K562 (cell line): ENCODE measurements around the gene GPC3. TPM values are rescaled to one million over a fixed set of nuclear protein-coding genes. Genes with fewer than 3 reads are reported as not detected.

ENCODE experiments used
- ATAC-seq: fragments of 200-7000 bp; cut with Tn5 transposase; 3 replicates; pipeline ENCODE4 v1.9.1; 2020; ENCODE audit warnings: moderate library complexity
- BruUV-seq: library from RNA; stranded (reverse); fragments of 400-500 nt; replicated peaks from 2 replicates; lab custom pipeline; 2021; lab: Mats Ljungman, UMichigan
- CTCF ChIA-PET: fragments of 300-600 bp; formaldehyde crosslinking; extraction: SDS; loops from one replicate; lab custom pipeline; 2021; ENCODE audit warnings: low intra/inter-chr PET ratio; lab: Yijun Ruan, JAX
- POLR2A ChIA-PET: fragments of 300-600, 350-650 bp; sonication (Branson Sonifier 250); formaldehyde crosslinking; extraction: SDS; loops from one replicate; lab custom pipeline; 2021; ENCODE audit warnings: antibody characterized with exemption, inconsistent platforms; lab: Yijun Ruan, JAX
- DNase-seq, 4 experiments: peaks; one replicate each; pipeline versions ENCODE4 v3.0.0 to v3.0.0-alpha.2; 2011 to 2018; ENCODE audit warnings: low spot score in 3 of 4, mixed read lengths in 3 of 4; ENCODE audit errors: extremely low read depth in 1 of 4
- FAIRE-seq: peaks from 2 replicates; lab custom pipeline; 2011; peaks lifted over from hg19 to GRCh38; lab: Jason Lieb, UNC
- H2AFZ ChIP-seq: 2 replicates; pipeline ENCODE4 v1.6.0; 2011; ENCODE audit warnings: low read depth, low read length, control low read depth, inconsistent platforms
- H3K27ac ChIP-seq: fragments of 200-600 bp; 3 replicates; pipeline ENCODE4 v1.8.0; 2011; ENCODE audit warnings: low read depth, mild to moderate bottlenecking, control low read depth, inconsistent platforms, low read length, moderate library complexity, mixed read lengths; ENCODE audit errors: extremely low read depth
- H3K27me3 ChIP-seq, 2 experiments: fragments of 300-600 bp in 1 of 2; 2 replicates in 1 of 2; 3 replicates in 1 of 2; pipeline versions ENCODE4 v1.6.0 to v1.8.0; 2011; ENCODE audit warnings: inconsistent platforms in 2 of 2, low read length in 2 of 2, mild to moderate bottlenecking in 1 of 2, mixed read lengths in 1 of 2, moderate library complexity in 1 of 2; ENCODE audit not compliant: control insufficient read depth in 2 of 2, insufficient read depth in 2 of 2
- H3K36me3 ChIP-seq: fragments of 300-600 bp; 3 replicates; pipeline ENCODE4 v1.8.0; 2011; ENCODE audit warnings: mild to moderate bottlenecking, low read length, inconsistent platforms; ENCODE audit not compliant: control insufficient read depth, insufficient read depth
- H3K4me1 ChIP-seq, 2 experiments: fragments of 200-600 bp in 1 of 2; replicated peaks in 1 of 2; 2 replicates in 1 of 2; 3 replicates in 1 of 2; pipeline versions ENCODE4 v1.5.1 to v1.8.0; 2011; ENCODE audit warnings: inconsistent platforms in 2 of 2, low read length in 2 of 2, mild to moderate bottlenecking in 1 of 2, mixed read lengths in 1 of 2, moderate library complexity in 1 of 2; ENCODE audit not compliant: control insufficient read depth in 2 of 2, insufficient read depth in 2 of 2
- H3K4me2 ChIP-seq: 2 replicates; pipeline ENCODE4 v1.6.1; 2011; ENCODE audit warnings: low read length, control low read depth, inconsistent platforms, mixed read lengths; ENCODE audit not compliant: insufficient read depth
- H3K4me3 ChIP-seq: fragments of 200-600 bp; sonication (generic), shearing (Covaris generic); 2 replicates; pipeline ENCODE4 v1.5.1; 2016; ENCODE audit warnings: control low read depth, inconsistent platforms
- H3K79me2 ChIP-seq: fragments of 200-600 bp; 3 replicates; pipeline ENCODE4 v1.8.0; 2011; ENCODE audit warnings: low read length, inconsistent platforms; ENCODE audit not compliant: control insufficient read depth, insufficient read depth
- H3K9ac ChIP-seq, 2 experiments: 2 replicates each; pipeline versions ENCODE4 v1.6.0 to v1.6.1; 2011; ENCODE audit warnings: low read depth in 2 of 2, low read length in 2 of 2, control low read depth in 1 of 2, inconsistent platforms in 1 of 2, mild to moderate bottlenecking in 1 of 2, mixed read lengths in 1 of 2; ENCODE audit not compliant: insufficient read depth in 1 of 2
- H3K9me1 ChIP-seq: one replicate; pipeline ENCODE4 v1.6.0; 2011; ENCODE audit warnings: inconsistent platforms, mild to moderate bottlenecking, low read length, moderate library complexity; ENCODE audit not compliant: control insufficient read depth, insufficient read depth
- H3K9me3 ChIP-seq: replicated peaks from 2 replicates; pipeline ENCODE4 v1.5.1; 2011; ENCODE audit warnings: low read depth, low read length, inconsistent platforms; ENCODE audit not compliant: control insufficient read depth, insufficient read depth
- H4K20me1 ChIP-seq: replicated peaks from 2 replicates; pipeline ENCODE4 v1.6.1; 2011; ENCODE audit warnings: low read length, inconsistent platforms, mixed read lengths; ENCODE audit not compliant: control insufficient read depth, insufficient read depth
- CEBPB ChIP-seq: fragments of 450-650 bp; IDR thresholded peaks from 2 replicates; pipeline ENCODE4 v1.6.1; 2016; ENCODE audit warnings: missing genetic modification characterization, missing compliant biosample characterization
- MAFG ChIP-seq: fragments of 450-650 bp; conservative IDR thresholded peaks from 2 replicates; pipeline ENCODE4 v1.6.1; 2016; ENCODE audit warnings: missing genetic modification characterization, missing compliant biosample characterization
- POLR2G ChIP-seq: fragments of 200-400 bp; formaldehyde crosslinking; IDR thresholded peaks from 2 replicates; pipeline ENCODE4 v1.6.1; 2017; ENCODE audit warnings: low read depth, mild to moderate bottlenecking, antibody characterized with exemption, low read length, moderate library complexity
- RFX1 ChIP-seq: fragments of 450-650 bp; IDR thresholded peaks from 2 replicates; pipeline ENCODE4 v1.6.1; 2016; ENCODE audit warnings: mild to moderate bottlenecking, moderate library complexity
- SMARCA4 ChIP-seq: fragments of 450-650 bp; IDR thresholded peaks from 2 replicates; pipeline ENCODE4 v1.6.1; 2016
- SRF ChIP-seq, 2 experiments: fragments of 250-450, 450-650 bp in 1 of 2; sonication (Bioruptor Pico) in 1 of 2; sonication (generic) in 1 of 2; formaldehyde crosslinking; IDR thresholded peaks; 2 replicates each; pipeline versions ENCODE4 v1.5.0 to v1.5.1; 2020 to 2022; ENCODE audit warnings: mild to moderate bottlenecking in 1 of 2, missing genetic modification reagents in 1 of 2
- TEAD1 ChIP-seq, 2 experiments: fragments of 450-650 bp in 1 of 2; sonication (generic) in 1 of 2; formaldehyde crosslinking; IDR thresholded peaks; 2 replicates each; pipeline versions ENCODE4 v1.4.0 to v1.8.0; 2020 to 2022; ENCODE audit warnings: mild to moderate bottlenecking in 2 of 2, missing genetic modification reagents in 1 of 2
- TEAD4 ChIP-seq, 2 experiments: sonication (generic) in 1 of 2; formaldehyde crosslinking in 1 of 2; IDR thresholded peaks; 2 replicates each; pipeline versions ENCODE4 v1.6.1 to v1.8.0; 2012 to 2022; ENCODE audit warnings: borderline replicate concordance in 1 of 2, inconsistent platforms in 1 of 2, low read length in 1 of 2, mild to moderate bottlenecking in 1 of 2, missing genetic modification reagents in 1 of 2
- TFAM ChIP-seq: fragments of 250-450 bp; sonication (Bioruptor Pico); conservative IDR thresholded peaks from 2 replicates; pipeline ENCODE4 v1.5.0; 2021; ENCODE audit warnings: mild to moderate bottlenecking, moderate library complexity
- ZNF232 ChIP-seq: sonication (generic); formaldehyde crosslinking; IDR thresholded peaks from 2 replicates; pipeline ENCODE4 v1.8.0; 2022; ENCODE audit warnings: mild to moderate bottlenecking, missing genetic modification reagents
- ZNF561 ChIP-seq: fragments of 450-650 bp; formaldehyde crosslinking; conservative IDR thresholded peaks from 2 replicates; pipeline ENCODE4 v1.4.0; 2020; ENCODE audit warnings: mild to moderate bottlenecking, moderate library complexity
- WGBS: fragments of 100-300 bp; shearing (Covaris generic); methylation state at CpG from one replicate; pipeline ENCODE4 v1.1.6; 2016; ENCODE audit warnings: low coverage, mixed read lengths; ENCODE audit not compliant: insufficient coverage; ENCODE audit errors: missing lambda C conversion rate; 5-methylcytosine and 5-hydroxymethylcytosine counted together
- in situ Hi-C: fragments of 300-500 bp; cut with MboI; formaldehyde crosslinking; loops from 4 replicates; pipeline ENCODE4 v1.15.0; 2018; ENCODE audit warnings: inconsistent platforms, mixed read lengths
- intact Hi-C: fragments of 100-400 bp; cut with micrococcal nuclease; formaldehyde crosslinking; loops from 2 replicates; pipeline ENCODE4 v1.14.2; 2022
- polyA plus RNA-seq, 8 experiments: library from polyadenylated mRNA; depleted of rRNA in 4 of 8; stranded (reverse) in 5 of 8; unstranded in 3 of 8; fragments of >200 nt; fragmentation: Nextera tagmentation in 2 of 8; fragmentation: Illumina TruSeq in 1 of 8; extraction: Ambion mirVana in 2 of 8; extraction: Trizol in 1 of 8; gene quantifications; 2 replicates each; pipeline versions ENCODE4 v1.2.1 to v1.2.3, GENCODE V29; 2011 to 2014; ENCODE audit warnings: inconsistent platforms in 1 of 8, missing spikeins in 1 of 8
- total RNA-seq, 7 experiments: library from RNA; depleted of rRNA in 6 of 7; stranded (reverse); fragments of >200 nt in 6 of 7; fragmentation: Illumina TruSeq in 2 of 7; extraction: Trizol in 2 of 7; gene quantifications; 2 replicates each; pipeline versions ENCODE4 v1.2.1 to v1.2.3, GENCODE V29; 2011 to 2021; ENCODE audit warnings: low replicate concordance in 1 of 7
- TF ChIP-seq, protein P1 (sequence below): fragments of 450-650 bp; IDR thresholded peaks from 2 replicates; pipeline ENCODE4 v1.7.0; 2016; ENCODE audit warnings: borderline replicate concordance
- TF ChIP-seq, protein P2 (sequence below): sonication (generic); formaldehyde crosslinking; IDR thresholded peaks from 2 replicates; pipeline ENCODE4 v1.8.0; 2022; ENCODE audit warnings: missing genetic modification reagents, mild to moderate bottlenecking, borderline replicate concordance

Gene GPC3
- total and polyA plus RNA-seq, 9 of the 15 experiments (the other 6 are each of a cell fraction or from before 2014, with no cell fraction given) = 0.42 TPM; not detected in 8

DNA sequence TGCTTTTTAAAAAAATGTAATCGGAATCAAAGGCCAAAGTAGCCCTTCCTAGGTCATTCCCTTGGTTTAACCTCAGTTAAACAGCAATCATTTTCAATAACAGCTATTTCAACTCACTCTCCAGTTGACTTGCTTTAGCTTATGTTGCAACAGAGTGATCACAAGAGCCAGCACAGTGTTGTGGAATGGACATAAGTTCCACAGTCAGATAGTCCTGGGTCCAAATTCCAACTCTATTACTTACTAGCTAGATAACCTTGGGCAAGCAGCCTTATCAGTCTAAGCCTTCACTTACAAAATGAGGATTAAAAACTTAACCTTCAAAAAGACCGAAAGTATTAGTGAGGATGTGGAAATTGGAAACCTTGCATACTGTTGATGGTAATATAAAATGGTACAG, 9.2 kb upstream of the GPC3 start:
- Histone ChIP-seq H2AFZ (no peak overlapping the region), H3K36me3 (no peaks in the 10 kb centered on the region), H3K27ac (no peak overlapping the region), H3K27me3 (no peaks in the 10 kb centered on the region), H3K4me3 (no peak overlapping the region), H3K4me2 (no peak overlapping the region), H3K9me1 (no peaks in the 10 kb centered on the region), H3K79me2 (no peaks in the 10 kb centered on the region), H4K20me1 (no peaks in the 10 kb centered on the region), H3K4me1 (no peaks in the 10 kb centered on the region), H3K9me3 (no peaks in the 10 kb centered on the region), H3K9ac (no peak overlapping the region)
- ChIA-PET CTCF (no interaction called here), POLR2A (interaction anchor here (0.7 kb wide), 1 partner anchor 1303 kb away, joined by 3 read pairs; no protein-coding TSS in a partner anchor)
- in situ Hi-C loops (no loop called here), intact Hi-C loops (no loop called here)
- no peak for TF ChIP-seq ZNF232
- no peak for TF ChIP-seq TFAM
- TF ChIP-seq SRF (CRISPR knock-in tag; IDR thresholded peaks at IDR 0.05) = no peak
- ATAC-seq (no peak), FAIRE-seq (no peak), DNase-seq (no peak)
- 0% methylated on average over 2 of the region's 2 CpGs for WGBS
- BruUV-seq = no TSS peak

DNA sequence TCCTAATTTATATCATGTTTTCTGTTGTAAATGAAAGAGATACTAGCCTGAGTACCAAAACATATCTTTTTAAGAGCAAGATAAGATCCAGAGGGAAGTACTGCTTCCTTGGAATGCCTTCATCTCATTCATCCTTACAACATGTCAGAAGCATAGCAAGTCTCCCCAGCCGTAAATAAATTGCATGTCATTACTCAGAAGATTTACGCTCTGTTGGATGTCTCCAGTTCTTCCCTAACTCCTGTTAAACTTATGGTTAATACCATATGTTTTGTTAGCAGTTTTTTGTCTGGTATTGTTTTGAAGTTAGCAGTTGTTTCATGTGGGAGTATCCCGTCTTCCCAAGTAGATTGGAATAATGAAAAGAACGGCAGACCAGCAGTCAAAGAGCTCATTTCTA, 7.5 kb upstream of the GPC3 start:
- Histone ChIP-seq H3K9me3 (no peaks in the 10 kb centered on the region), H3K4me2 (no peak overlapping the region), H3K79me2 (no peaks in the 10 kb centered on the region), H3K4me3 (no peak overlapping the region), H3K36me3 (no peaks in the 10 kb centered on the region), H4K20me1 (no peaks in the 10 kb centered on the region), H2AFZ (no peak overlapping the region), H3K27ac (no peak overlapping the region), H3K4me1 (no peaks in the 10 kb centered on the region), H3K9ac (no peak overlapping the region), H3K9me1 (no peaks in the 10 kb centered on the region), H3K27me3 (no peaks in the 10 kb centered on the region)
- no peak for FAIRE-seq
- BruUV-seq = no TSS peak
- 5% methylated on average over 4 of the region's 4 CpGs for WGBS
- no peak for ATAC-seq
- ChIA-PET CTCF (no interaction called here), POLR2A (no interaction called here)
- in situ Hi-C loops = no loop called here
- intact Hi-C loops = no loop called here
- no peak for DNase-seq
- TF ChIP-seq RFX1 = no peak
- no peak for TF ChIP-seq SMARCA4
- TF ChIP-seq TEAD1 (CRISPR knock-in tag; IDR thresholded peaks at IDR 0.05) = no peak
- TF ChIP-seq TEAD4 (IDR thresholded peaks at IDR 0.05; ENCODE audit: low read length) = no peak
- no peak for TF ChIP-seq TEAD4 (CRISPR knock-in tag; IDR thresholded peaks at IDR 0.05; ENCODE audit: borderline replicate concordance)
- TF ChIP-seq, protein P1, sequence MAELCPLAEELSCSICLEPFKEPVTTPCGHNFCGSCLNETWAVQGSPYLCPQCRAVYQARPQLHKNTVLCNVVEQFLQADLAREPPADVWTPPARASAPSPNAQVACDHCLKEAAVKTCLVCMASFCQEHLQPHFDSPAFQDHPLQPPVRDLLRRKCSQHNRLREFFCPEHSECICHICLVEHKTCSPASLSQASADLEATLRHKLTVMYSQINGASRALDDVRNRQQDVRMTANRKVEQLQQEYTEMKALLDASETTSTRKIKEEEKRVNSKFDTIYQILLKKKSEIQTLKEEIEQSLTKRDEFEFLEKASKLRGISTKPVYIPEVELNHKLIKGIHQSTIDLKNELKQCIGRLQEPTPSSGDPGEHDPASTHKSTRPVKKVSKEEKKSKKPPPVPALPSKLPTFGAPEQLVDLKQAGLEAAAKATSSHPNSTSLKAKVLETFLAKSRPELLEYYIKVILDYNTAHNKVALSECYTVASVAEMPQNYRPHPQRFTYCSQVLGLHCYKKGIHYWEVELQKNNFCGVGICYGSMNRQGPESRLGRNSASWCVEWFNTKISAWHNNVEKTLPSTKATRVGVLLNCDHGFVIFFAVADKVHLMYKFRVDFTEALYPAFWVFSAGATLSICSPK = no peak
- TF ChIP-seq CEBPB (tag) = no peak
- no peak for TF ChIP-seq MAFG (tag)
- no peak for TF ChIP-seq ZNF561 (CRISPR knock-in tag)
- TF ChIP-seq, protein P2, sequence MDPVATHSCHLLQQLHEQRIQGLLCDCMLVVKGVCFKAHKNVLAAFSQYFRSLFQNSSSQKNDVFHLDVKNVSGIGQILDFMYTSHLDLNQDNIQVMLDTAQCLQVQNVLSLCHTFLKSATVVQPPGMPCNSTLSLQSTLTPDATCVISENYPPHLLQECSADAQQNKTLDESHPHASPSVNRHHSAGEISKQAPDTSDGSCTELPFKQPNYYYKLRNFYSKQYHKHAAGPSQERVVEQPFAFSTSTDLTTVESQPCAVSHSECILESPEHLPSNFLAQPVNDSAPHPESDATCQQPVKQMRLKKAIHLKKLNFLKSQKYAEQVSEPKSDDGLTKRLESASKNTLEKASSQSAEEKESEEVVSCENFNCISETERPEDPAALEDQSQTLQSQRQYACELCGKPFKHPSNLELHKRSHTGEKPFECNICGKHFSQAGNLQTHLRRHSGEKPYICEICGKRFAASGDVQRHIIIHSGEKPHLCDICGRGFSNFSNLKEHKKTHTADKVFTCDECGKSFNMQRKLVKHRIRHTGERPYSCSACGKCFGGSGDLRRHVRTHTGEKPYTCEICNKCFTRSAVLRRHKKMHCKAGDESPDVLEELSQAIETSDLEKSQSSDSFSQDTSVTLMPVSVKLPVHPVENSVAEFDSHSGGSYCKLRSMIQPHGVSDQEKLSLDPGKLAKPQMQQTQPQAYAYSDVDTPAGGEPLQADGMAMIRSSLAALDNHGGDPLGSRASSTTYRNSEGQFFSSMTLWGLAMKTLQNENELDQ (CRISPR knock-in tag) = no peak
- TF ChIP-seq POLR2G = no peak
